GM10266 (cell line): ENCODE results near the gene ACSM3.

Experiments used
- DNase-seq: peaks from one replicate; pipeline ENCODE4 v3.0.0; 2012; ENCODE audit errors: extremely low spot score
- CTCF ChIP-seq: IDR thresholded peaks from 2 replicates; pipeline ENCODE4 v1.5.1; 2012; ENCODE audit warnings: mild to moderate bottlenecking, low read depth; ENCODE audit not compliant: control insufficient read depth, insufficient read depth; ENCODE audit errors: missing control alignments

ACSM3 gene

GRCh38 chr16:20806168-20807050 lies 42.6 kb downstream of the ACSM3 start, which contains the start of the genes ERI2 and REXO5:
TSS of gene ERI2 (minus strand) at chr16:20806472. CDS start at chr16:20806430, 42 bp downstream.
TSS of gene REXO5 (plus strand) at chr16:20806527. CDS start at chr16:20806954, 427 bp downstream.
- peak; percentile 86 for DNase-seq
- TF ChIP-seq CTCF, result peak; percentile 58

- DNase-seq, result no peak
Measured at GRCh38 chr16:20807862-20808261, 44.0 kb downstream of the ACSM3 start.

GRCh38 chr16:20811889-20812439 lies 48.1 kb downstream of the ACSM3 start:
- DNase-seq, result no peak

More at GRCh38 chr16:20807862-20808261, 44.0 kb downstream of the ACSM3 start:
- TF ChIP-seq CTCF, result no peak

GRCh38 chr16:20812510-20812909 lies 48.7 kb downstream of the ACSM3 start:
- no peak for DNase-seq
- TF ChIP-seq CTCF, result no peak

More at GRCh38 chr16:20811889-20812439, 48.1 kb downstream of the ACSM3 start:
- TF ChIP-seq CTCF, result no peak

GRCh38 chr16:20814784-20815183 lies 51.0 kb downstream of the ACSM3 start:
- TF ChIP-seq CTCF, result no peak

GRCh38 chr16:20818929-20819585 lies 55.2 kb downstream of the ACSM3 start:
- TF ChIP-seq CTCF, result no peak

More at GRCh38 chr16:20814784-20815183, 51.0 kb downstream of the ACSM3 start:
- DNase-seq, result no peak

GRCh38 chr16:20821682-20822081 lies 57.9 kb downstream of the ACSM3 start:
- DNase-seq, result no peak
- TF ChIP-seq CTCF, result no peak

More at GRCh38 chr16:20818929-20819585, 55.2 kb downstream of the ACSM3 start:
- DNase-seq, result no peak
